Mucosa of descending colon (tissue), 3 donors: ENCODE measurements around the gene SLC36A2. TPM values are rescaled to one million over a fixed set of nuclear protein-coding genes. Genes with fewer than 3 reads are reported as not detected.

Experiments
- ATAC-seq: fragments of 200-7000 bp; cut with Tn5 transposase; one replicate; pipeline ENCODE4 v1.9.1; 2020; ENCODE audit warnings: mild to moderate bottlenecking, moderate library complexity
- DNase-seq, 3 donors: peaks; one replicate each; pipeline ENCODE4 v3.0.0-alpha.2; 2020
- H3K36me3 ChIP-seq: fragments of 200-600 bp; one replicate; pipeline ENCODE4 v1.8.0; 2021; ENCODE audit warnings: low read depth, mild to moderate bottlenecking
- H3K4me1 ChIP-seq: fragments of 200-600 bp; one replicate; pipeline ENCODE4 v1.8.0; 2021; ENCODE audit warnings: low read depth, mild to moderate bottlenecking
- H3K4me3 ChIP-seq: fragments of 200-600 bp; one replicate; pipeline ENCODE4 v1.8.0; 2021; ENCODE audit warnings: mild to moderate bottlenecking
- H3K9me3 ChIP-seq: fragments of 200-600 bp; one replicate; pipeline ENCODE4 v1.8.0; 2021; ENCODE audit warnings: mild to moderate bottlenecking
- intact Hi-C, 2 donors: fragments of 100-400 bp; cut with DNase I in 1 of 2; cut with micrococcal nuclease in 1 of 2; formaldehyde crosslinking; loops; one replicate each; pipeline versions ENCODE4 v1.11.0 to v1.11.1; 2022; cut with DNase I, micrococcal nuclease
- total RNA-seq, 3 donors: library from RNA; stranded (reverse); fragmentation: NEBNext Ultra II Directional in 2 of 3; extraction: Animal tissue kit (Norgen Biotek cat#: 25700) in 2 of 3; gene quantifications; one replicate each; pipeline versions ENCODE4 v1.2.1 to v1.2.4, GENCODE V29; 2021 to 2023
- TF ChIP-seq, protein P1 (sequence below): fragments of 200-600 bp; IDR thresholded peaks from one replicate; pipeline ENCODE4 v1.8.0; 2022; ENCODE audit warnings: antibody characterized with exemption, mild to moderate bottlenecking
- donor health status: DM: no; HTN: no; CAD: no; lungs with moderate emphysema.
- donor health status: DM: no; HTN: no; CAD: no.
- donor health status: DM: no; HTN: yes; CAD: no.

Gene SLC36A2
- total RNA-seq, 3 donors from 2014 or later = not detected

- H3K4me1 ChIP-seq = no peaks in the 10 kb centered on the region
- TF ChIP-seq, protein P1, sequence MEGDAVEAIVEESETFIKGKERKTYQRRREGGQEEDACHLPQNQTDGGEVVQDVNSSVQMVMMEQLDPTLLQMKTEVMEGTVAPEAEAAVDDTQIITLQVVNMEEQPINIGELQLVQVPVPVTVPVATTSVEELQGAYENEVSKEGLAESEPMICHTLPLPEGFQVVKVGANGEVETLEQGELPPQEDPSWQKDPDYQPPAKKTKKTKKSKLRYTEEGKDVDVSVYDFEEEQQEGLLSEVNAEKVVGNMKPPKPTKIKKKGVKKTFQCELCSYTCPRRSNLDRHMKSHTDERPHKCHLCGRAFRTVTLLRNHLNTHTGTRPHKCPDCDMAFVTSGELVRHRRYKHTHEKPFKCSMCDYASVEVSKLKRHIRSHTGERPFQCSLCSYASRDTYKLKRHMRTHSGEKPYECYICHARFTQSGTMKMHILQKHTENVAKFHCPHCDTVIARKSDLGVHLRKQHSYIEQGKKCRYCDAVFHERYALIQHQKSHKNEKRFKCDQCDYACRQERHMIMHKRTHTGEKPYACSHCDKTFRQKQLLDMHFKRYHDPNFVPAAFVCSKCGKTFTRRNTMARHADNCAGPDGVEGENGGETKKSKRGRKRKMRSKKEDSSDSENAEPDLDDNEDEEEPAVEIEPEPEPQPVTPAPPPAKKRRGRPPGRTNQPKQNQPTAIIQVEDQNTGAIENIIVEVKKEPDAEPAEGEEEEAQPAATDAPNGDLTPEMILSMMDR = no peak
- no peak for ATAC-seq
- no peak overlapping the region for H3K4me3 ChIP-seq
- intact Hi-C loops = no loop called here
- no peak for DNase-seq
- no peaks in the 10 kb centered on the region for H3K36me3 ChIP-seq
- no peaks in the 10 kb centered on the region for H3K9me3 ChIP-seq
Measured at GRCh38 chr5:151293624-151294023, 53.7 kb downstream of the SLC36A2 start.

DNA sequence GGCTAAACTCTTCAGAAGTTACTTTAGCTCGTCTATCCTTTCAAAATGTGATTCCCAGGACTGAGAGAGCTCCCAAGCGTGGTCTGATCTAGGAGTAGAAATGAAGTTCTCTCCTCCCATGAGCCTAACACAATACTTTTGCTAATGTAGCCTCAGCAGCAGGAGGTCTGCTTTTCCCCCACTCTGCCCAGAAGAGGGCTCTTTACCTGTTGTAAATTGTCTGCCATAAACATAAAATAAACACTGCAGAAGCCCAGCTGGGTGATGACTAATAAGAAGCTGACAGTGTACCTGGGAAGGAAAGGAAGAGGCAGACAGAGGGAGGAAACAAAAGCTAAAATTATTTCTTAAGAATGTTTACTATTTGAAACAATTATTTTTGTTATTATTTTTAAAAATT is 59.2 kb downstream of the SLC36A2 start:
- Histone ChIP-seq H3K4me1 (no peaks in the 10 kb centered on the region), H3K4me3 (no peak overlapping the region), H3K9me3 (no peaks in the 10 kb centered on the region), H3K36me3 (no peaks in the 10 kb centered on the region)
- DNase-seq (no peak), ATAC-seq (peak; percentile 75)
- intact Hi-C loops = no loop called here
- TF ChIP-seq, protein P1 = no peak

- ATAC-seq = no peak
- intact Hi-C loops = no loop called here
- TF ChIP-seq, protein P1 = no peak
Measured at GRCh38 chr5:151286246-151286645, 61.1 kb downstream of the SLC36A2 start.

DNA sequence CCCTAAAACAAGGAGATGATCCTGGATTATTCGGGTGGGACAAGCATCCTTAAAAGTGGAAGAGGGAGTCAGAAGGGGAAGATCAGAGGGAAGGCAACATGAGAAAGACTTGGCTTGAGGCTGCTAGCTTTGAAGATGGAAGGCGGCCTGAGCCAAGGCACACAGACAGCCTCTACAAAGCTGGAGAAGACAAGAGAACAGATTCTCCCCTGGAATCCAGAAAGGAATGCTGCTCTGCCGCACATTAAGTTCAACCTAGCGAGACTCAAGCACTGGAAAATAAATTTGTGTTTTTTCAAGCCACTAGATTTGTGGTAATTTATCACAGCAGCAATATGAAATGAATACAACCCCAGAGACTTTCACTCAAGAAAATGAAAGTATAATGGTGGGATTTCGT is 61.7 kb downstream of the SLC36A2 start:
- TF ChIP-seq, protein P1 = no peak
- no peak for ATAC-seq
- intact Hi-C loops = no loop called here

More at GRCh38 chr5:151286246-151286645, 61.1 kb downstream of the SLC36A2 start:
- H3K4me3 ChIP-seq = no peak overlapping the region
- H3K9me3 ChIP-seq = no peaks in the 10 kb centered on the region
- no peak for DNase-seq
- H3K36me3 ChIP-seq = no peaks in the 10 kb centered on the region
- no peaks in the 10 kb centered on the region for H3K4me1 ChIP-seq

DNA sequence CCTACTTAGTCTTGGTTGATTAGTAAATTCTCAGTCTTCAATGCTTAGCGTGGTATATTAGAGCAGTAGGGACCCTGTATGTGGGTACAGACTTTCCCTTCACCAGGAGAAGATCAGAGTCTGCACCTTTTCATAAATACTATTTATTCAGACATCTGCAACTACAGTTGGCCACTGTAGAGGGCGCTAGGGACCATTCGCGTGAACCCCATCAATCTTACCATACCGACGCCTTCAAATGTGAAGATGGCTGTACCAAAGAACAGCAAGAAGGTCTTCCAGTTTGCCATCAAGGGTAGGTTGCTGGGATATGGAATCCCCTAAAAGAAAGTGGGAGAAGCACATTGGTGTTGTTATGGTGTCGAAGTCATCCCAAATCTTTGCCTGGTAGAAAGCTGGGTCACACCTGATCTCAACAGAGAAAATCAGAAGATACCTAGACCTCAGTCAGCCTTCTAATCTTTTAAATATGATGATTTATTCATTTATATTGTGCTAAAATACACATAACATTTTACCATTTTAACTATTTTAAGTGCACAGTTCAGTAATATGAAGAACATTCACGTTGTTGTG is 62.9 kb downstream of the SLC36A2 start:
- TF ChIP-seq, protein P1 = no peak
- no peaks in the 10 kb centered on the region for H3K36me3 ChIP-seq
- DNase-seq = no peak
- no peaks in the 10 kb centered on the region for H3K9me3 ChIP-seq
- intact Hi-C loops = no loop called here
- H3K4me3 ChIP-seq = no peak overlapping the region
- no peak for ATAC-seq
- H3K4me1 ChIP-seq = no peaks in the 10 kb centered on the region

More for the DNA sequence above, 61.7 kb downstream of the SLC36A2 start:
- no peaks in the 10 kb centered on the region for H3K36me3 ChIP-seq
- H3K4me3 ChIP-seq = no peak overlapping the region
- H3K9me3 ChIP-seq = no peaks in the 10 kb centered on the region
- no peaks in the 10 kb centered on the region for H3K4me1 ChIP-seq
- no peak for DNase-seq
